K562 (cell line): ENCODE results near the gene CFAP107. TPM values are rescaled to one million over a fixed set of nuclear protein-coding genes. Genes with fewer than 3 reads are reported as not detected.

Source experiments
- ATAC-seq: fragments of 200-7000 bp; cut with Tn5 transposase; 3 replicates; pipeline ENCODE4 v1.9.1; 2020; ENCODE audit warnings: moderate library complexity
- BruUV-seq: library from RNA; stranded (reverse); fragments of 400-500 nt; replicated peaks from 2 replicates; lab custom pipeline; 2021; lab: Mats Ljungman, UMichigan
- CTCF ChIA-PET: fragments of 300-600 bp; formaldehyde crosslinking; extraction: SDS; loops from one replicate; lab custom pipeline; 2021; ENCODE audit warnings: low intra/inter-chr PET ratio; lab: Yijun Ruan, JAX
- POLR2A ChIA-PET: fragments of 300-600, 350-650 bp; sonication (Branson Sonifier 250); formaldehyde crosslinking; extraction: SDS; loops from one replicate; lab custom pipeline; 2021; ENCODE audit warnings: antibody characterized with exemption, inconsistent platforms; lab: Yijun Ruan, JAX
- DNase-seq, 4 experiments: peaks; one replicate each; pipeline versions ENCODE4 v3.0.0 to v3.0.0-alpha.2; 2011 to 2018; ENCODE audit warnings: low spot score in 3 of 4, mixed read lengths in 3 of 4; ENCODE audit errors: extremely low read depth in 1 of 4
- FAIRE-seq: peaks from 2 replicates; lab custom pipeline; 2011; peaks lifted over from hg19 to GRCh38; lab: Jason Lieb, UNC
- H2AFZ ChIP-seq: 2 replicates; pipeline ENCODE4 v1.6.0; 2011; ENCODE audit warnings: low read depth, low read length, control low read depth, inconsistent platforms
- H3K27ac ChIP-seq: fragments of 200-600 bp; 3 replicates; pipeline ENCODE4 v1.8.0; 2011; ENCODE audit warnings: low read depth, mild to moderate bottlenecking, control low read depth, inconsistent platforms, low read length, moderate library complexity, mixed read lengths; ENCODE audit errors: extremely low read depth
- H3K27me3 ChIP-seq, 2 experiments: fragments of 300-600 bp in 1 of 2; 2 replicates in 1 of 2; 3 replicates in 1 of 2; pipeline versions ENCODE4 v1.6.0 to v1.8.0; 2011; ENCODE audit warnings: inconsistent platforms in 2 of 2, low read length in 2 of 2, mild to moderate bottlenecking in 1 of 2, mixed read lengths in 1 of 2, moderate library complexity in 1 of 2; ENCODE audit not compliant: control insufficient read depth in 2 of 2, insufficient read depth in 2 of 2
- H3K36me3 ChIP-seq: fragments of 300-600 bp; 3 replicates; pipeline ENCODE4 v1.8.0; 2011; ENCODE audit warnings: mild to moderate bottlenecking, low read length, inconsistent platforms; ENCODE audit not compliant: control insufficient read depth, insufficient read depth
- H3K4me1 ChIP-seq, 2 experiments: fragments of 200-600 bp in 1 of 2; replicated peaks in 1 of 2; 2 replicates in 1 of 2; 3 replicates in 1 of 2; pipeline versions ENCODE4 v1.5.1 to v1.8.0; 2011; ENCODE audit warnings: inconsistent platforms in 2 of 2, low read length in 2 of 2, mild to moderate bottlenecking in 1 of 2, mixed read lengths in 1 of 2, moderate library complexity in 1 of 2; ENCODE audit not compliant: control insufficient read depth in 2 of 2, insufficient read depth in 2 of 2
- H3K4me2 ChIP-seq: 2 replicates; pipeline ENCODE4 v1.6.1; 2011; ENCODE audit warnings: low read length, control low read depth, inconsistent platforms, mixed read lengths; ENCODE audit not compliant: insufficient read depth
- H3K4me3 ChIP-seq: fragments of 200-600 bp; sonication (generic), shearing (Covaris generic); 2 replicates; pipeline ENCODE4 v1.5.1; 2016; ENCODE audit warnings: control low read depth, inconsistent platforms
- H3K79me2 ChIP-seq: fragments of 200-600 bp; 3 replicates; pipeline ENCODE4 v1.8.0; 2011; ENCODE audit warnings: low read length, inconsistent platforms; ENCODE audit not compliant: control insufficient read depth, insufficient read depth
- H3K9ac ChIP-seq, 2 experiments: 2 replicates each; pipeline versions ENCODE4 v1.6.0 to v1.6.1; 2011; ENCODE audit warnings: low read depth in 2 of 2, low read length in 2 of 2, control low read depth in 1 of 2, inconsistent platforms in 1 of 2, mild to moderate bottlenecking in 1 of 2, mixed read lengths in 1 of 2; ENCODE audit not compliant: insufficient read depth in 1 of 2
- H3K9me1 ChIP-seq: one replicate; pipeline ENCODE4 v1.6.0; 2011; ENCODE audit warnings: inconsistent platforms, mild to moderate bottlenecking, low read length, moderate library complexity; ENCODE audit not compliant: control insufficient read depth, insufficient read depth
- H3K9me3 ChIP-seq: replicated peaks from 2 replicates; pipeline ENCODE4 v1.5.1; 2011; ENCODE audit warnings: low read depth, low read length, inconsistent platforms; ENCODE audit not compliant: control insufficient read depth, insufficient read depth
- H4K20me1 ChIP-seq: replicated peaks from 2 replicates; pipeline ENCODE4 v1.6.1; 2011; ENCODE audit warnings: low read length, inconsistent platforms, mixed read lengths; ENCODE audit not compliant: control insufficient read depth, insufficient read depth
- ATF7 ChIP-seq: fragments of 450-650 bp; IDR thresholded peaks from 2 replicates; pipeline ENCODE4 v1.7.1; 2014; ENCODE audit warnings: mild to moderate bottlenecking, moderate library complexity
- C11orf30 ChIP-seq: fragments of 450-650 bp; IDR thresholded peaks from 2 replicates; pipeline ENCODE4 v1.6.1; 2016; ENCODE audit warnings: low read depth, mild to moderate bottlenecking
- KAT2B ChIP-seq: IDR thresholded peaks from one replicate; pipeline ENCODE4 v1.6.1; 2012; ENCODE audit warnings: low read depth, mild to moderate bottlenecking, control low read depth, inconsistent platforms, low read length, moderate library complexity
- MAFF ChIP-seq: IDR thresholded peaks from 2 replicates; pipeline ENCODE4 v1.6.1; 2012; ENCODE audit warnings: low read length, improper control_type of control experiment
- MAFG ChIP-seq: fragments of 450-650 bp; conservative IDR thresholded peaks from 2 replicates; pipeline ENCODE4 v1.6.1; 2016; ENCODE audit warnings: missing genetic modification characterization, missing compliant biosample characterization
- MAFK ChIP-seq: IDR thresholded peaks from 2 replicates; pipeline ENCODE4 v1.6.1; 2011; ENCODE audit warnings: low read length, improper control_type of control experiment
- NFE2 ChIP-seq: IDR thresholded peaks from 2 replicates; pipeline ENCODE4 v1.6.1; 2014; ENCODE audit warnings: antibody characterized with exemption, low read depth
- NR2C2 ChIP-seq, 2 experiments: fragments of 200-800 bp in 1 of 2; sonication (Bioruptor generic) in 1 of 2; sonication (generic) in 1 of 2; formaldehyde crosslinking in 1 of 2; IDR thresholded peaks; 2 replicates each; pipeline versions ENCODE4 v1.6.1 to v1.8.0; 2016 to 2022; ENCODE audit warnings: mild to moderate bottlenecking in 1 of 2, missing compliant biosample characterization in 1 of 2, missing genetic modification characterization in 1 of 2, missing genetic modification reagents in 1 of 2
- SUPT5H ChIP-seq: fragments of 450-650 bp; IDR thresholded peaks from 2 replicates; pipeline ENCODE4 v1.6.1; 2016
- TFAP4 ChIP-seq: sonication (generic); formaldehyde crosslinking; IDR thresholded peaks from 2 replicates; pipeline ENCODE4 v1.8.0; 2022; ENCODE audit warnings: missing genetic modification reagents, mild to moderate bottlenecking, moderate library complexity, borderline replicate concordance
- ZHX1 ChIP-seq: fragments of 150-350 bp; conservative IDR thresholded peaks from 2 replicates; pipeline ENCODE4 v1.6.1; 2014; ENCODE audit warnings: low read length
- ZNF316 ChIP-seq: fragments of 450-650 bp; IDR thresholded peaks from 2 replicates; pipeline ENCODE4 v1.6.1; 2016
- ZNF766 ChIP-seq: fragments of 200-800 bp; sonication (Bioruptor generic); conservative IDR thresholded peaks from 2 replicates; pipeline ENCODE4 v1.6.1; 2016; ENCODE audit warnings: missing genetic modification characterization, missing compliant biosample characterization
- WGBS: fragments of 100-300 bp; shearing (Covaris generic); methylation state at CpG from one replicate; pipeline ENCODE4 v1.1.6; 2016; ENCODE audit warnings: low coverage, mixed read lengths; ENCODE audit not compliant: insufficient coverage; ENCODE audit errors: missing lambda C conversion rate; 5-methylcytosine and 5-hydroxymethylcytosine counted together
- in situ Hi-C: fragments of 300-500 bp; cut with MboI; formaldehyde crosslinking; loops from 4 replicates; pipeline ENCODE4 v1.15.0; 2018; ENCODE audit warnings: inconsistent platforms, mixed read lengths
- intact Hi-C: fragments of 100-400 bp; cut with micrococcal nuclease; formaldehyde crosslinking; loops from 2 replicates; pipeline ENCODE4 v1.14.2; 2022
- polyA plus RNA-seq, 8 experiments: library from polyadenylated mRNA; depleted of rRNA in 4 of 8; stranded (reverse) in 5 of 8; unstranded in 3 of 8; fragments of >200 nt; fragmentation: Nextera tagmentation in 2 of 8; fragmentation: Illumina TruSeq in 1 of 8; extraction: Ambion mirVana in 2 of 8; extraction: Trizol in 1 of 8; gene quantifications; 2 replicates each; pipeline versions ENCODE4 v1.2.1 to v1.2.3, GENCODE V29; 2011 to 2014; ENCODE audit warnings: inconsistent platforms in 1 of 8, missing spikeins in 1 of 8
- total RNA-seq, 7 experiments: library from RNA; depleted of rRNA in 6 of 7; stranded (reverse); fragments of >200 nt in 6 of 7; fragmentation: Illumina TruSeq in 2 of 7; extraction: Trizol in 2 of 7; gene quantifications; 2 replicates each; pipeline versions ENCODE4 v1.2.1 to v1.2.3, GENCODE V29; 2011 to 2021; ENCODE audit warnings: low replicate concordance in 1 of 7

The CFAP107 gene
- total and polyA plus RNA-seq, 9 of the 15 experiments (the other 6 are each of a cell fraction or from before 2014, with no cell fraction given), result 0.03 to 0.08 TPM; not detected in 7

GRCh38 chr1:12745992-12746323 is at the start of gene CFAP107 (continued):
- no peak for TF ChIP-seq ZHX1
- TF ChIP-seq MAFG (tag), result peak; percentile 21; the same call in 1 of the 2 replicates
- TF ChIP-seq TFAP4 (CRISPR knock-in tag), result peak; percentile 37; the same call in 1 of the 2 replicates

GRCh38 chr1:12696658-12697057 is 49.3 kb upstream of the CFAP107 start:
- TF ChIP-seq ZNF766 (CRISPR knock-in tag) (0 out of 2 replicates have a peak, but pooled peaks have one; percentile 35), MAFG (tag) (peak; percentile 90), MAFK (peak; percentile 56; the same call in 1 of the 2 replicates), NFE2 (peak; percentile 81), NR2C2 (CRISPR knock-in tag; IDR thresholded peaks at IDR 0.05) (no peak), NR2C2 (tag; IDR thresholded peaks at IDR 0.05) (0 out of 2 replicates have a peak, but pooled peaks have one; percentile 23), ATF7 (no peak), ZNF316 (peak; percentile 95), C11orf30 (peak; percentile 90), KAT2B (no peak), MAFF (peak; percentile 61; the same call in 1 of the 2 replicates), SUPT5H (no peak)

More at GRCh38 chr1:12696658-12697057, 49.3 kb upstream of the CFAP107 start:
- Histone ChIP-seq H3K9ac (no peak overlapping the region), H3K9me1 (no peaks in the 10 kb centered on the region), H3K9me3 (no peaks in the 10 kb centered on the region), H3K79me2 (no peaks in the 10 kb centered on the region), H3K4me1 (no peaks in the 10 kb centered on the region), H2AFZ (no peak overlapping the region), H3K4me2 (no peak overlapping the region), H3K27ac (no peak overlapping the region), H3K36me3 (no peaks in the 10 kb centered on the region), H4K20me1 (no peaks in the 10 kb centered on the region), H3K27me3 (peaks cover 13 to 21% of the 10 kb centered on the region in 2 experiments), H3K4me3 (no peak overlapping the region)
- ChIA-PET CTCF (no interaction called here), POLR2A (no interaction called here)
- intact Hi-C loops, result no loop called here
- BruUV-seq, result no TSS peak
- ATAC-seq, result no peak
- FAIRE-seq, result no peak
- DNase-seq, result no peak
- in situ Hi-C loops, result no loop called here
- WGBS, result 1% methylated on average over 3 of the region's 3 CpGs
